ENCODE measurements around the gene SNX30.

Gene SNX30

GRCh38 chr9:112869917-112870316, 119.4 kb downstream of the SNX30 start:
- no peak for DNase-seq (ENCODE audit: low read depth)
- no peak for TF ChIP-seq CTCF (IDR thresholded peaks at IDR 0.05; ENCODE audit: insufficient read depth, low read depth, low read length, missing control alignments)

GRCh38 chr9:112870556-112870955, 120.0 kb downstream of the SNX30 start:
- H3K4me3 ChIP-seq (ENCODE audit: low read depth, low read length) = no peak overlapping the region
- TF ChIP-seq CTCF (IDR thresholded peaks at IDR 0.05; ENCODE audit: insufficient read depth, low read depth, low read length, missing control alignments) = no peak
- no peak for DNase-seq (ENCODE audit: low read depth)

More at GRCh38 chr9:112869917-112870316, 119.4 kb downstream of the SNX30 start:
- no peak overlapping the region for H3K4me3 ChIP-seq (ENCODE audit: low read depth, low read length)

GRCh38 chr9:112872019-112872418, 121.5 kb downstream of the SNX30 start:
- no peak for TF ChIP-seq CTCF (IDR thresholded peaks at IDR 0.05; ENCODE audit: insufficient read depth, low read depth, low read length, missing control alignments)
- H3K4me3 ChIP-seq (ENCODE audit: low read depth, low read length) = no peak overlapping the region
- no peak for DNase-seq (ENCODE audit: low read depth)

GRCh38 chr9:112873773-112874405, 123.3 kb downstream of the SNX30 start:
- no peak for DNase-seq (ENCODE audit: low read depth)
- H3K4me3 ChIP-seq (ENCODE audit: low read depth, low read length) = no peak overlapping the region
- no peak for TF ChIP-seq CTCF (IDR thresholded peaks at IDR 0.05; ENCODE audit: insufficient read depth, low read depth, low read length, missing control alignments)

GRCh38 chr9:112878752-112879151, 128.2 kb downstream of the SNX30 start:
- no peak for DNase-seq (ENCODE audit: low read depth)
- TF ChIP-seq CTCF (IDR thresholded peaks at IDR 0.05; ENCODE audit: insufficient read depth, low read depth, low read length, missing control alignments) = no peak
- no peak overlapping the region for H3K4me3 ChIP-seq (ENCODE audit: low read depth, low read length)

- DNase-seq (ENCODE audit: low read depth) = no peak
Measured at GRCh38 chr9:112880650-112881049, 130.1 kb downstream of the SNX30 start.

More at GRCh38 chr9:112880650-112881049, 130.1 kb downstream of the SNX30 start:
- no peak overlapping the region for H3K4me3 ChIP-seq (ENCODE audit: low read depth, low read length)
- no peak for TF ChIP-seq CTCF (IDR thresholded peaks at IDR 0.05; ENCODE audit: insufficient read depth, low read depth, low read length, missing control alignments)

Data from GM12865 (cell line).